Kidney (tissue), 14 donors: ENCODE measurements around the gene GDF15. TPM values are rescaled to one million over a fixed set of nuclear protein-coding genes. Genes with fewer than 3 reads are reported as not detected.
A peak's percentile ranks its signal among the peaks of the same experiment; 100 is the strongest.
"Not testable (repeated sequence)": the region's sequence is repeated elsewhere in the genome, so short reads cannot be mapped to it uniquely, and the experiment has no call there.

Source experiments
- DNase-seq, 5 donors: peaks; one replicate each; pipeline ENCODE4 v3.0.0-alpha.2; 2013 to 2020
- FAIRE-seq: peaks from 2 replicates; lab custom pipeline; 2012; peaks lifted over from hg19 to GRCh38; lab: Jason Lieb, UNC
- H3K27ac ChIP-seq, 2 donors: one replicate each; pipeline ENCODE4 v1.7.0; 2013; ENCODE audit warnings: low read depth in 2 of 2, low read length in 2 of 2, inconsistent platforms in 1 of 2
- H3K27me3 ChIP-seq: one replicate; pipeline ENCODE4 v1.7.1; 2013; ENCODE audit warnings: low read length, inconsistent platforms; ENCODE audit not compliant: control insufficient read depth, insufficient read depth
- H3K36me3 ChIP-seq, 3 donors: one replicate each; pipeline versions ENCODE4 v1.7.0 to v1.7.1; 2013; ENCODE audit warnings: low read length in 3 of 3, control low read depth in 1 of 3, inconsistent platforms in 1 of 3; ENCODE audit not compliant: insufficient read depth in 3 of 3, control insufficient read depth in 2 of 3
- H3K4me1 ChIP-seq, 3 donors: one replicate each; pipeline versions ENCODE4 v1.7.0 to v1.7.1; 2013; ENCODE audit warnings: low read length in 3 of 3, inconsistent platforms in 1 of 3, low read depth in 1 of 3; ENCODE audit not compliant: control insufficient read depth in 2 of 3, insufficient read depth in 2 of 3
- H3K4me3 ChIP-seq, 3 donors: one replicate each; pipeline versions ENCODE4 v1.7.0 to v1.8.1; 2013; ENCODE audit warnings: low read length in 3 of 3, control low read depth in 1 of 3, inconsistent platforms in 1 of 3
- H3K9ac ChIP-seq, 3 donors: one replicate each; pipeline versions ENCODE4 v1.7.0 to v1.7.1; 2013; ENCODE audit warnings: low read length in 3 of 3, control low read depth in 1 of 3, inconsistent platforms in 1 of 3
- H3K9me3 ChIP-seq, 3 donors: one replicate each; pipeline versions ENCODE4 v1.7.0 to v1.7.1; 2013; ENCODE audit warnings: low read length in 3 of 3, control low read depth in 1 of 3, inconsistent platforms in 1 of 3; ENCODE audit not compliant: control insufficient read depth in 2 of 3, insufficient read depth in 1 of 3
- intact Hi-C: fragments of 100-400 bp; cut with DNase I; formaldehyde crosslinking; loops from one replicate; pipeline ENCODE4 v1.11.1; 2022
- polyA plus RNA-seq: library from polyadenylated mRNA; stranded (reverse); fragments of 350-450 nt; fragmentation: Illumina TruSeq; extraction: RNeasy Lipid Tissue Mini Kit (QIAGEN cat#74804); gene quantifications from one replicate; pipeline ENCODE4 v1.2.3, GENCODE V29; 2014; ENCODE audit warnings: low read depth, low replicate concordance; ENCODE audit not compliant: insufficient read depth
- total RNA-seq: library from RNA; stranded (reverse); fragmentation: NEBNext Ultra II Directional; extraction: Animal tissue kit (Norgen Biotek cat#: 25700); gene quantifications from one replicate; pipeline ENCODE4 v1.2.1, GENCODE V29; 2021
- TF ChIP-seq, protein P1 (sequence below): IDR thresholded peaks from 3 replicates; pipeline ENCODE4 v1.5.1; 2012; ENCODE audit warnings: mild to moderate bottlenecking, moderate library complexity, borderline replicate concordance; ENCODE audit not compliant: insufficient read depth; ENCODE audit errors: extremely low read depth
- donor health status: control.
- donor health status: control.
- donor health status: control.
- donor health status: control.
- donor health status: control.
- donor health status: DM: yes; HTN: yes; CAD: no.
- donor health status: Normal renal cell carcinoma (clear cell type).

Gene GDF15
- total and polyA plus RNA-seq, 2 donors from 2014 or later, result 51.2 to 154 TPM

DNA sequence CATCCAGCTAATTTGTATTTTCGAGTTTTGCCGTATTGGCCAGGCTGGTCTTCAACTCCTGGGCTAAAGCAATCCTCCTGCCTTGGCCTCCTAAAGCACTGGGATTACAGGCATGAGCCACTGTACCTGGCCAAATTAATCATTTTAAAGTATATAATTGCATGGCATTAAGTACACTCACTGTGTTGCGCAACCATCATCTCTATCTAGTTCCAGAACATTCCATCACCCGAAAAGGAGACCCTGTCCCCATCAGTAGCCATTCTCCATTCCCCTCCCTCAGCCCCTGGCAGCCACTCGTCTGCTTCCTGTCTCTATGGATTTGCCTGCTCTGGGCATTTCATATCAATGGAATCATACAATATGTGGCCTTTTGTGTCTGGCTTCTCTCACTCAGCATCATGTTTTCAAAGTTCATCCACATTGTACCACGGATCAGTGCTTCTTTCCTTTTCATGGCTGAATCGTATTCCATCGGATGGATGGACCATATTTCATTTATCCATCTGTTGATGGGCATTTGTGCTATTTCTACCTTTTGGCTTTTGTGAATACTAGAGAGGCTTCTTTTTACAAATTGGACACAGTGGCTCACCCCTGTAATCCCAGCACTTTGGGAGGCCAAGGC lies 32.5 kb upstream of the GDF15 start:
- Histone ChIP-seq H3K36me3 (peaks cover 2 to 35% (median 11%) of the 10 kb centered on the region in 3 donors), H3K27me3 (no peaks in the 10 kb centered on the region), H3K9ac (no peak overlapping the region), H3K4me3 (no peak overlapping the region), H3K4me1 (peaks cover 0 to 9% (median 8%) of the 10 kb centered on the region in 3 donors), H3K9me3 (no peaks in the 10 kb centered on the region), H3K27ac (no peak overlapping the region)
- FAIRE-seq (no peak), DNase-seq (no peak)
- intact Hi-C loops, result no loop called here
- TF ChIP-seq, protein P1, sequence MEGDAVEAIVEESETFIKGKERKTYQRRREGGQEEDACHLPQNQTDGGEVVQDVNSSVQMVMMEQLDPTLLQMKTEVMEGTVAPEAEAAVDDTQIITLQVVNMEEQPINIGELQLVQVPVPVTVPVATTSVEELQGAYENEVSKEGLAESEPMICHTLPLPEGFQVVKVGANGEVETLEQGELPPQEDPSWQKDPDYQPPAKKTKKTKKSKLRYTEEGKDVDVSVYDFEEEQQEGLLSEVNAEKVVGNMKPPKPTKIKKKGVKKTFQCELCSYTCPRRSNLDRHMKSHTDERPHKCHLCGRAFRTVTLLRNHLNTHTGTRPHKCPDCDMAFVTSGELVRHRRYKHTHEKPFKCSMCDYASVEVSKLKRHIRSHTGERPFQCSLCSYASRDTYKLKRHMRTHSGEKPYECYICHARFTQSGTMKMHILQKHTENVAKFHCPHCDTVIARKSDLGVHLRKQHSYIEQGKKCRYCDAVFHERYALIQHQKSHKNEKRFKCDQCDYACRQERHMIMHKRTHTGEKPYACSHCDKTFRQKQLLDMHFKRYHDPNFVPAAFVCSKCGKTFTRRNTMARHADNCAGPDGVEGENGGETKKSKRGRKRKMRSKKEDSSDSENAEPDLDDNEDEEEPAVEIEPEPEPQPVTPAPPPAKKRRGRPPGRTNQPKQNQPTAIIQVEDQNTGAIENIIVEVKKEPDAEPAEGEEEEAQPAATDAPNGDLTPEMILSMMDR, result no peak

DNA sequence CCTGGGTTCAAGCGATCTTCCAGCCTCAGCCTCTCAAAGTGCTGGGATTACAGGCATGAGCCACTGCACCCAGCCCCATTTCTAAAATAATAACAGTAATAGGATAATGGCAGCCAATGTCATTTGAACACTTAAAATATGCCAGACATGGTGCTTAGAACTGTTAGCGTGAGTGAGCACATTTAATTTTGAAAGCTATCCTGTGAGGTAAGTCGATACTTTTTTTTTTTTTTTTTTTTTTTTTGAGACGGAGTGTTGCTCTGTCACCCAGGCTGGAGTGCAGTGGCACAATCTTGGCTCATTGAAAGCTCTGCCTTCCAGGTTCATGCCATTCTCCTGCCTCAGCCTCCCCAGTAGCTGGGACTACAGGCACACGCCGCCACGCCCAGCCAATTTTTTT lies 31.2 kb upstream of the GDF15 start:
- intact Hi-C loops, H3K9me3 ChIP-seq, H3K4me1 ChIP-seq, H3K27ac ChIP-seq, H3K4me3 ChIP-seq, FAIRE-seq, H3K27me3 ChIP-seq, H3K9ac ChIP-seq, DNase-seq: not testable (repeated sequence)
- H3K36me3 ChIP-seq, result peaks cover 2 to 48% (median 13%) of the 10 kb centered on the region in 3 donors

DNA sequence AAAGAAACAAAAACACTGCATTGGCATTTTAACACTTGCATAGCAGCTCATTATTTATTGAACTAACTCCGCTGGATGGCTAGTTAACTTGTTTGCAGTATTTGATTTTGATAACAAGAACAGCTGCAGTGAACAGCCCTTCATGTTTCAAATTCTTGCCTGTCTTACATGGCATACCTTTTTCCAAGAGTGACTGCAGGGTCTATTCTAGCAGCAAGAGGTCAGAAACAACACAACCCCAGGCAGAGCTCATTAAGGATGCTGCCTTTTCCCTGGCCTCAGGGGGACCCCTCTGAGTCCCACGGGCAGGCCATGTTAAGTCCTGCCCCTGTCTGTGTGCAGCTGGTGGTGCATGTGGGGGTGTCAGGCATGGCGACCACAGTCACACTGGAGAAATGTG lies 28.9 kb upstream of the GDF15 start:
- no peaks in the 10 kb centered on the region for H3K27me3 ChIP-seq
- DNase-seq (no peak), FAIRE-seq (no peak)
- no peaks in the 10 kb centered on the region for H3K9me3 ChIP-seq
- no peak overlapping the region for H3K4me3 ChIP-seq
- intact Hi-C loops, result no loop called here
- H3K27ac ChIP-seq, result peak overlapping the region; percentile 62 to 83
- H3K4me1 ChIP-seq, result peaks cover 0 to 9% (median 8%) of the 10 kb centered on the region in 3 donors
- no peak overlapping the region for H3K9ac ChIP-seq
- TF ChIP-seq, protein P1, result no peak
- H3K36me3 ChIP-seq, result peaks cover 2 to 51% (median 13%) of the 10 kb centered on the region in 3 donors

DNA sequence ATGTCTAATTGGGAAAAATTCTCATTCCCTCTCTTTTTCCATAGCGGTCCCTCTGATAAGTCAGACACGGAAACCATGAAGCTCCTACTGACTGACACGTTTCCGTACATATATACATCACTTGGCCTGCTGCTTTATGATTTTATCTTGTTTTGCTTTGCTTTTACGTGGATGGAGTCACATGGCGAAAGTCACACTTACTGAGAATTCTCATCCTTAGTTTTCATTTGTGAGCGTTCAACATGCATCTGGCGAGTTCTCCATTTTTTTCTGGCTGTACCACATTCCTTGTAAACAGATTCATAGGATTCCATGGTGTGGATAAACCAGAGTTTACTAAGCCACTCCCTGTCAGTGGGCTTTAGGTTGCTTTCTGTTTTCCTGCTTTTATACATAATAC lies 24.3 kb upstream of the GDF15 start:
- FAIRE-seq, result no peak
- H3K9ac ChIP-seq, result no peak overlapping the region
- TF ChIP-seq, protein P1, result no peak
- H3K27ac ChIP-seq, result no peak overlapping the region
- H3K9me3 ChIP-seq, result no peaks in the 10 kb centered on the region
- H3K27me3 ChIP-seq, result no peaks in the 10 kb centered on the region
- DNase-seq, result no peak
- intact Hi-C loops, result no loop called here
- H3K4me3 ChIP-seq, result no peak overlapping the region
- peaks cover 0 to 41% (median 25%) of the 10 kb centered on the region in 3 donors for H3K4me1 ChIP-seq
- peaks cover 2 to 51% (median 9%) of the 10 kb centered on the region in 3 donors for H3K36me3 ChIP-seq
